ENCODE data around the gene CRYBB1. TPM values are rescaled to one million over a fixed set of nuclear protein-coding genes. Genes with fewer than 3 reads are reported as not detected.

The CRYBB1 gene
- total and polyA plus RNA-seq, 2 donors from 2014 or later: 0.54 to 1.7 TPM

GRCh38 chr22:26553056-26553752, 64.6 kb downstream of the CRYBB1 start:
- intact Hi-C loops (cut with DNase I): no loop called here
- no peak for TF ChIP-seq CTCF (IDR thresholded peaks at IDR 0.05; ENCODE audit: borderline replicate concordance, extremely low read depth, insufficient read depth)
- Histone ChIP-seq H3K36me3 (ENCODE audit: control insufficient read depth in 2 of 3, insufficient read depth in 3 of 3, low read length in 3 of 3) (no peaks in the 10 kb centered on the region), H3K9ac (ENCODE audit: low read length in 3 of 3) (peak overlapping the region in 1 of 3 donors; percentile 14), H3K4me1 (ENCODE audit: control insufficient read depth in 2 of 3, insufficient read depth in 2 of 3, low read depth in 1 of 3, low read length in 3 of 3) (peaks cover 0 to 28% (median 4%) of the 10 kb centered on the region in 3 donors), H3K27me3 (ENCODE audit: control insufficient read depth, insufficient read depth, low read length) (no peaks in the 10 kb centered on the region), H3K9me3 (ENCODE audit: control insufficient read depth in 2 of 3, insufficient read depth in 1 of 3, low read length in 3 of 3) (no peaks in the 10 kb centered on the region), H3K4me3 (ENCODE audit: low read length in 3 of 3) (no peak overlapping the region), H3K27ac (ENCODE audit: low read depth in 2 of 2, low read length in 2 of 2) (peak overlapping the region in 1 of 2 donors; percentile 47)
- DNase-seq: no peak
- FAIRE-seq: no peak

- H3K9me3 ChIP-seq (ENCODE audit: control insufficient read depth in 2 of 3, insufficient read depth in 1 of 3, low read length in 3 of 3): no peaks in the 10 kb centered on the region
- DNase-seq (no peak), FAIRE-seq (no peak)
- H3K27me3 ChIP-seq (ENCODE audit: control insufficient read depth, insufficient read depth, low read length): no peaks in the 10 kb centered on the region
- intact Hi-C loops (cut with DNase I): no loop called here
- TF ChIP-seq CTCF (IDR thresholded peaks at IDR 0.05; ENCODE audit: borderline replicate concordance, extremely low read depth, insufficient read depth): no peak
- H3K9ac ChIP-seq (ENCODE audit: low read length in 3 of 3): no peak overlapping the region
- no peaks in the 10 kb centered on the region for H3K36me3 ChIP-seq (ENCODE audit: control insufficient read depth in 2 of 3, insufficient read depth in 3 of 3, low read length in 3 of 3)
- no peak overlapping the region for H3K27ac ChIP-seq (ENCODE audit: low read depth in 2 of 2, low read length in 2 of 2)
- peaks cover 0 to 28% (median 4%) of the 10 kb centered on the region in 3 donors for H3K4me1 ChIP-seq (ENCODE audit: control insufficient read depth in 2 of 3, insufficient read depth in 2 of 3, low read depth in 1 of 3, low read length in 3 of 3)
- no peak overlapping the region for H3K4me3 ChIP-seq (ENCODE audit: low read length in 3 of 3)
Observed at GRCh38 chr22:26552466-26552865, 65.4 kb downstream of the CRYBB1 start.

- Histone ChIP-seq H3K9me3 (ENCODE audit: control insufficient read depth in 2 of 3, insufficient read depth in 1 of 3, low read length in 3 of 3) (no peaks in the 10 kb centered on the region), H3K36me3 (ENCODE audit: control insufficient read depth in 2 of 3, insufficient read depth in 3 of 3, low read length in 3 of 3) (no peaks in the 10 kb centered on the region), H3K27ac (ENCODE audit: low read depth in 2 of 2, low read length in 2 of 2) (peak overlapping the region; percentile 36 to 82), H3K4me1 (ENCODE audit: control insufficient read depth in 2 of 3, insufficient read depth in 2 of 3, low read depth in 1 of 3, low read length in 3 of 3) (peaks cover 0 to 26% (median 4%) of the 10 kb centered on the region in 3 donors), H3K4me3 (ENCODE audit: low read length in 3 of 3) (no peak overlapping the region), H3K27me3 (ENCODE audit: control insufficient read depth, insufficient read depth, low read length) (no peaks in the 10 kb centered on the region), H3K9ac (ENCODE audit: low read length in 3 of 3) (no peak overlapping the region)
- TF ChIP-seq CTCF (IDR thresholded peaks at IDR 0.05; ENCODE audit: borderline replicate concordance, extremely low read depth, insufficient read depth): no peak
- DNase-seq (no peak), FAIRE-seq (no peak)
- intact Hi-C loops (cut with DNase I): no loop called here
Observed at GRCh38 chr22:26551568-26551967, 66.3 kb downstream of the CRYBB1 start.

All from kidney (tissue), 14 donors.